HepG2 (cell line): ENCODE measurements around the gene UVSSA.

Experiments used
- FOSL1 ChIP-seq: sonication (generic); formaldehyde crosslinking; IDR thresholded peaks from 2 replicates; pipeline ENCODE4 v1.9.0; 2021; ENCODE audit warnings: missing genetic modification reagents, borderline replicate concordance
- HCFC1 ChIP-seq: fragments of 150-350 bp; IDR thresholded peaks from 2 replicates; pipeline ENCODE4 v1.6.1; 2014; ENCODE audit warnings: low read depth, low read length
- JARID2 ChIP-seq: sonication (generic); formaldehyde crosslinking; IDR thresholded peaks from 2 replicates; pipeline ENCODE4 v1.8.1; 2023; ENCODE audit warnings: missing genetic modification reagents, inconsistent platforms; ENCODE audit not compliant: insufficient replicate concordance
- JUND ChIP-seq: sonication (generic); formaldehyde crosslinking; IDR thresholded peaks from 2 replicates; pipeline ENCODE4 v1.8.0; 2022; ENCODE audit warnings: mild to moderate bottlenecking, missing genetic modification reagents
- POLR2A ChIP-seq, 2 experiments: IDR thresholded peaks; 2 replicates each; pipeline ENCODE4 v1.6.1; 2011; ENCODE audit warnings: low read depth in 2 of 2, low read length in 2 of 2, mild to moderate bottlenecking in 1 of 2, moderate library complexity in 1 of 2; ENCODE audit not compliant: insufficient read depth in 1 of 2
- SP1 ChIP-seq, 2 experiments: fragments of 450-650 bp in 1 of 2; sonication (generic) in 1 of 2; formaldehyde crosslinking in 1 of 2; IDR thresholded peaks; 2 replicates each; pipeline versions ENCODE4 v1.4.0 to v1.6.1; 2016 to 2020; ENCODE audit warnings: missing genetic modification reagents in 1 of 2
- TCF7 ChIP-seq: sonication (generic); IDR thresholded peaks from 2 replicates; pipeline ENCODE4 v1.6.1; 2016; ENCODE audit warnings: antibody characterized with exemption, low read depth
- ZNF281 ChIP-seq: sonication (generic); formaldehyde crosslinking; IDR thresholded peaks from 2 replicates; pipeline ENCODE4 v1.4.0; 2020; ENCODE audit warnings: missing genetic modification reagents, borderline replicate concordance
- ZNF296 ChIP-seq: sonication (generic); formaldehyde crosslinking; conservative IDR thresholded peaks from 2 replicates; pipeline ENCODE4 v1.5.0; 2020; ENCODE audit warnings: mild to moderate bottlenecking, missing genetic modification reagents
- TF ChIP-seq, protein P1 (sequence below): IDR thresholded peaks from 2 replicates; pipeline ENCODE4 v1.6.1; 2012; ENCODE audit warnings: inconsistent platforms
- TF ChIP-seq, protein P2 (sequence below): sonication (generic); formaldehyde crosslinking; IDR thresholded peaks from 2 replicates; pipeline ENCODE4 v1.9.0; 2021; ENCODE audit warnings: missing genetic modification reagents, mild to moderate bottlenecking, borderline replicate concordance

- no peak for TF ChIP-seq HCFC1
- no peak for TF ChIP-seq POLR2A (IDR thresholded peaks at IDR 0.05; ENCODE audit: insufficient read depth in 1 of 2, low read depth in 2 of 2, low read length in 2 of 2)
- TF ChIP-seq JARID2, result no peak
- TF ChIP-seq, protein P1, sequence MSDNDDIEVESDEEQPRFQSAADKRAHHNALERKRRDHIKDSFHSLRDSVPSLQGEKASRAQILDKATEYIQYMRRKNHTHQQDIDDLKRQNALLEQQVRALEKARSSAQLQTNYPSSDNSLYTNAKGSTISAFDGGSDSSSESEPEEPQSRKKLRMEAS, result no peak
- TF ChIP-seq TCF7, result no peak
- no peak for TF ChIP-seq FOSL1 (CRISPR knock-in tag)
- TF ChIP-seq, protein P2, sequence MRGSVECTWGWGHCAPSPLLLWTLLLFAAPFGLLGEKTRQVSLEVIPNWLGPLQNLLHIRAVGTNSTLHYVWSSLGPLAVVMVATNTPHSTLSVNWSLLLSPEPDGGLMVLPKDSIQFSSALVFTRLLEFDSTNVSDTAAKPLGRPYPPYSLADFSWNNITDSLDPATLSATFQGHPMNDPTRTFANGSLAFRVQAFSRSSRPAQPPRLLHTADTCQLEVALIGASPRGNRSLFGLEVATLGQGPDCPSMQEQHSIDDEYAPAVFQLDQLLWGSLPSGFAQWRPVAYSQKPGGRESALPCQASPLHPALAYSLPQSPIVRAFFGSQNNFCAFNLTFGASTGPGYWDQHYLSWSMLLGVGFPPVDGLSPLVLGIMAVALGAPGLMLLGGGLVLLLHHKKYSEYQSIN (CRISPR knock-in tag), result no peak
- TF ChIP-seq JUND (CRISPR knock-in tag), result no peak
- TF ChIP-seq ZNF281 (CRISPR knock-in tag), result no peak
- TF ChIP-seq SP1 (IDR thresholded peaks at IDR 0.05), result no peak
- TF ChIP-seq SP1 (CRISPR knock-in tag; IDR thresholded peaks at IDR 0.05), result no peak
- TF ChIP-seq ZNF296 (CRISPR knock-in tag), result no peak
These were observed 66.2 kb downstream of the UVSSA start for GRCh38 chr4:1413204-1413663.
